Left hindlimb (tissue), 1 donor: ENCODE measurements around the gene DOCK11.

Experiments
- DNase-seq: peaks from one replicate; pipeline ENCODE4 v3.0.0-alpha.2; 2018

The DOCK11 gene

GRCh38 chrX:118534716-118535493, 39.3 kb downstream of the DOCK11 start:
- no peak for DNase-seq

GRCh38 chrX:118536204-118536603, 40.6 kb downstream of the DOCK11 start:
- no peak for DNase-seq

GRCh38 chrX:118536687-118537461, 41.3 kb downstream of the DOCK11 start:
- no peak for DNase-seq

- no peak for DNase-seq
Measured at GRCh38 chrX:118538386-118538785, 42.8 kb downstream of the DOCK11 start.

GRCh38 chrX:118540342-118540741, 44.7 kb downstream of the DOCK11 start:
- no peak for DNase-seq

- no peak for DNase-seq
Measured at GRCh38 chrX:118541482-118541881, 45.9 kb downstream of the DOCK11 start.

- no peak for DNase-seq
Measured at GRCh38 chrX:118545510-118545909, 49.9 kb downstream of the DOCK11 start.

- DNase-seq, result no peak
Measured at GRCh38 chrX:118548841-118549240, 53.2 kb downstream of the DOCK11 start.

GRCh38 chrX:118550792-118551191, 55.2 kb downstream of the DOCK11 start:
- DNase-seq, result no peak

GRCh38 chrX:118551426-118551825, 55.8 kb downstream of the DOCK11 start:
- no peak for DNase-seq

- DNase-seq, result no peak
Measured at GRCh38 chrX:118552121-118552900, 56.7 kb downstream of the DOCK11 start.

GRCh38 chrX:118553042-118553710, 57.6 kb downstream of the DOCK11 start:
- no peak for DNase-seq

- DNase-seq, result no peak
Measured at GRCh38 chrX:118554511-118554910, 58.9 kb downstream of the DOCK11 start.

GRCh38 chrX:118558926-118559325, 63.3 kb downstream of the DOCK11 start:
- no peak for DNase-seq

GRCh38 chrX:118560489-118560888, 64.9 kb downstream of the DOCK11 start:
- DNase-seq, result no peak

- no peak for DNase-seq
Measured at GRCh38 chrX:118562582-118563164, 67.1 kb downstream of the DOCK11 start.

- DNase-seq, result no peak
Measured at GRCh38 chrX:118564498-118564897, 68.9 kb downstream of the DOCK11 start.

GRCh38 chrX:118565853-118566252, 70.2 kb downstream of the DOCK11 start:
- DNase-seq, result no peak

GRCh38 chrX:118566359-118566758, 70.7 kb downstream of the DOCK11 start:
- no peak for DNase-seq

GRCh38 chrX:118569676-118570075, 74.1 kb downstream of the DOCK11 start:
- DNase-seq, result no peak

- no peak for DNase-seq
Measured at GRCh38 chrX:118570209-118570608, 74.6 kb downstream of the DOCK11 start.

- no peak for DNase-seq
Measured at GRCh38 chrX:118571836-118572235, 76.2 kb downstream of the DOCK11 start.
